Mucosa of stomach (tissue), 1 donor: ENCODE measurements around the gene NTM.

Experiments
- H3K27me3 ChIP-seq: one replicate; pipeline ENCODE4 v1.7.0; 2013; ENCODE audit warnings: mild to moderate bottlenecking, low read length; ENCODE audit not compliant: control insufficient read depth, insufficient read depth
- H3K36me3 ChIP-seq: one replicate; pipeline ENCODE4 v1.7.0; 2013; ENCODE audit warnings: low read length; ENCODE audit not compliant: control insufficient read depth, insufficient read depth
- H3K4me1 ChIP-seq: one replicate; pipeline ENCODE4 v1.7.0; 2013; ENCODE audit warnings: mild to moderate bottlenecking, low read length; ENCODE audit not compliant: control insufficient read depth, insufficient read depth
- H3K4me3 ChIP-seq: one replicate; pipeline ENCODE4 v1.7.0; 2013; ENCODE audit warnings: low read length
- H3K9ac ChIP-seq: one replicate; pipeline ENCODE4 v1.7.0; 2013; ENCODE audit warnings: mild to moderate bottlenecking, low read length, moderate library complexity
- H3K9me3 ChIP-seq: one replicate; pipeline ENCODE4 v1.7.0; 2013; ENCODE audit warnings: mild to moderate bottlenecking, low read length, moderate library complexity; ENCODE audit not compliant: control insufficient read depth
- donor health status: Pancreatic carcinoma.

The NTM gene

GRCh38 chr11:131734871-131735270 lies 364.5 kb downstream of the NTM start:
- Histone ChIP-seq H3K9me3 (no peaks in the 10 kb centered on the region), H3K4me1 (no peaks in the 10 kb centered on the region), H3K27me3 (no peaks in the 10 kb centered on the region), H3K4me3 (no peak overlapping the region), H3K36me3 (no peaks in the 10 kb centered on the region), H3K9ac (no peak overlapping the region)

GRCh38 chr11:131737357-131737756 lies 366.9 kb downstream of the NTM start:
- no peaks in the 10 kb centered on the region for H3K27me3 ChIP-seq
- no peaks in the 10 kb centered on the region for H3K9me3 ChIP-seq
- no peak overlapping the region for H3K4me3 ChIP-seq

GRCh38 chr11:131739243-131739882 lies 368.9 kb downstream of the NTM start:
- Histone ChIP-seq H3K27me3 (no peaks in the 10 kb centered on the region), H3K4me1 (no peaks in the 10 kb centered on the region), H3K36me3 (no peaks in the 10 kb centered on the region), H3K9ac (no peak overlapping the region), H3K4me3 (no peak overlapping the region), H3K9me3 (no peaks in the 10 kb centered on the region)

More at GRCh38 chr11:131737357-131737756, 366.9 kb downstream of the NTM start:
- H3K9ac ChIP-seq, result no peak overlapping the region
- H3K36me3 ChIP-seq, result no peaks in the 10 kb centered on the region
- H3K4me1 ChIP-seq, result no peaks in the 10 kb centered on the region

- H3K4me1 ChIP-seq, result no peaks in the 10 kb centered on the region
- no peak overlapping the region for H3K9ac ChIP-seq
- H3K4me3 ChIP-seq, result no peak overlapping the region
- no peaks in the 10 kb centered on the region for H3K9me3 ChIP-seq
- no peaks in the 10 kb centered on the region for H3K36me3 ChIP-seq
- no peaks in the 10 kb centered on the region for H3K27me3 ChIP-seq
Observed at GRCh38 chr11:131744847-131745246, 374.4 kb downstream of the NTM start.

- H3K27me3 ChIP-seq, result no peaks in the 10 kb centered on the region
- H3K4me1 ChIP-seq, result no peaks in the 10 kb centered on the region
- H3K4me3 ChIP-seq, result no peak overlapping the region
- H3K9me3 ChIP-seq, result no peaks in the 10 kb centered on the region
- H3K9ac ChIP-seq, result no peak overlapping the region
- H3K36me3 ChIP-seq, result no peaks in the 10 kb centered on the region
Observed at GRCh38 chr11:131745405-131745804, 375.0 kb downstream of the NTM start.

- Histone ChIP-seq H3K27me3 (no peaks in the 10 kb centered on the region), H3K4me3 (no peak overlapping the region), H3K9me3 (no peaks in the 10 kb centered on the region), H3K36me3 (no peaks in the 10 kb centered on the region), H3K4me1 (no peaks in the 10 kb centered on the region), H3K9ac (no peak overlapping the region)
Observed at GRCh38 chr11:131746201-131746600, 375.8 kb downstream of the NTM start.

- H3K27me3 ChIP-seq, result no peaks in the 10 kb centered on the region
- no peaks in the 10 kb centered on the region for H3K9me3 ChIP-seq
- H3K4me1 ChIP-seq, result no peaks in the 10 kb centered on the region
- H3K36me3 ChIP-seq, result no peaks in the 10 kb centered on the region
- no peak overlapping the region for H3K4me3 ChIP-seq
- no peak overlapping the region for H3K9ac ChIP-seq
Observed at GRCh38 chr11:131748151-131749050, 378.0 kb downstream of the NTM start.

- Histone ChIP-seq H3K36me3 (no peaks in the 10 kb centered on the region), H3K9ac (no peak overlapping the region), H3K4me1 (no peaks in the 10 kb centered on the region), H3K27me3 (no peaks in the 10 kb centered on the region), H3K4me3 (no peak overlapping the region), H3K9me3 (no peaks in the 10 kb centered on the region)
Observed at GRCh38 chr11:131749101-131749500, 378.7 kb downstream of the NTM start.

- Histone ChIP-seq H3K36me3 (no peaks in the 10 kb centered on the region), H3K27me3 (no peaks in the 10 kb centered on the region), H3K9ac (no peak overlapping the region), H3K4me3 (no peak overlapping the region), H3K4me1 (no peaks in the 10 kb centered on the region), H3K9me3 (no peaks in the 10 kb centered on the region)
Observed at GRCh38 chr11:131750152-131750551, 379.7 kb downstream of the NTM start.

GRCh38 chr11:131750692-131751091 lies 380.3 kb downstream of the NTM start:
- no peak overlapping the region for H3K9ac ChIP-seq
- H3K27me3 ChIP-seq, result no peaks in the 10 kb centered on the region
- no peaks in the 10 kb centered on the region for H3K9me3 ChIP-seq
- H3K4me3 ChIP-seq, result no peak overlapping the region
- H3K4me1 ChIP-seq, result no peaks in the 10 kb centered on the region
- no peaks in the 10 kb centered on the region for H3K36me3 ChIP-seq

GRCh38 chr11:131754671-131755070 lies 384.3 kb downstream of the NTM start:
- H3K27me3 ChIP-seq, result no peaks in the 10 kb centered on the region
- H3K4me3 ChIP-seq, result no peak overlapping the region
- no peak overlapping the region for H3K9ac ChIP-seq
- H3K36me3 ChIP-seq, result no peaks in the 10 kb centered on the region
- H3K4me1 ChIP-seq, result no peaks in the 10 kb centered on the region
- no peaks in the 10 kb centered on the region for H3K9me3 ChIP-seq

GRCh38 chr11:131756479-131757110 lies 386.2 kb downstream of the NTM start:
- no peak overlapping the region for H3K4me3 ChIP-seq
- no peaks in the 10 kb centered on the region for H3K4me1 ChIP-seq
- H3K9me3 ChIP-seq, result no peaks in the 10 kb centered on the region
- H3K27me3 ChIP-seq, result no peaks in the 10 kb centered on the region
- no peaks in the 10 kb centered on the region for H3K36me3 ChIP-seq
- H3K9ac ChIP-seq, result no peak overlapping the region
